Middle frontal gyrus (tissue), 1 donor: ENCODE results near the gene MINDY1.
A peak's percentile ranks its signal among the peaks of the same experiment; 100 is the strongest.

Experiments used
- DNase-seq: peaks from one replicate; pipeline ENCODE4 v3.0.0-alpha.2; 2015; ENCODE audit warnings: low spot score; ENCODE audit errors: extremely low spot score

The MINDY1 gene

GRCh38 chr1:151012684-151013471, 6.2 kb upstream of the MINDY1 start:
- no peak for DNase-seq

DNA sequence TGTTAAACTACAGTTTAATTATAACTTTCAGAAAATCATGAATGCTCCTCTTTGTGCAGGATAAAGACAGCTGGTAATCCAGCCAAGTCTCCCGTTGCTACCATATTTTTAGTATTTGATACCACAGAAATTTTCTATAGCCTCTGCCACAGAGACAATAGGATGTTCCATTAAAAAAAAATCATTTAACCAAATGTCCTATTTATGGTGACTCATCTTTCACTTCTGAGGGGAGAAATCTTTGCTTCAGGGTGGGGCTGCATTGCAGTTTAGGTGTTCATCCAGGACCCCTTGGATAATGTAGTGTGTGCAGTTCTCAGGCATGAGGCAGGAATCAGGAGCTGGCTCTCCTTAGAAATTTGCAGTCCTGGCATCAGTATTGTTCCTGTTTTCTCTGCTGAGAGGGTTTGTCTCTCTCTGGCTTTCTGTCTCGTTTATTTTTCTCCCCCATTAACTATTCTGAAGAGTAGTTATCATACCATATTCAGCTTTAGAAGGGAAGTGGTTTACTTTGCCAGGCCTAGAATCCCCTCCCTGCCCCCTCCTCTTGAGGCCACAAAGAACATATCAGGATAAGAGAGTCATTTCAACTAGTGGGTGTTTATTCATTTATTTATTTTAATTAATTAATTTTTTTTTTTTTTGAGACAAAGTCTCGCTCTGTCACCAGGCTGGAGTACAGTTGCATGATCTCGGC, 4.6 kb upstream of the MINDY1 start:
- DNase-seq: no peak

DNA sequence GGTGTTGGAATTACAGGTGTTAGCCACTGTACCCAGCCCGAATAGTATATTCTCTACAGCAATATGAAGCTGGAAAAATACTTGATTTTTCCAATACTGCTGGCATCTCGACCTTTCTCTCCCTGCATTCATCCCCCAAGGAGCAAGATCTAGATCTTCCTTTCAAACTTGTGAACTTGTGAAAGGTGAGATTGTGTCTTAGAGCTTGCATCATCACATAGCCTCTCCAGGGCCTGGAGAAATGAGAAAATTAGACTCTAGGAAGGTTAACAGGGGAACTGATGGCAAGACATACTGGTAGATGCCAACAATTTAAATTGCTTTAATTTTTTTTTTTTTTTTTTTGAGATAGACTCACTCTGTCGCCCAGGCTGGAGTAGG, 3.6 kb upstream of the MINDY1 start:
- no peak for DNase-seq

GRCh38 chr1:151009674-151010345, 3.1 kb upstream of the MINDY1 start:
- DNase-seq: no peak

GRCh38 chr1:151009206-151009587, 2.5 kb upstream of the MINDY1 start:
- DNase-seq: no peak

DNA sequence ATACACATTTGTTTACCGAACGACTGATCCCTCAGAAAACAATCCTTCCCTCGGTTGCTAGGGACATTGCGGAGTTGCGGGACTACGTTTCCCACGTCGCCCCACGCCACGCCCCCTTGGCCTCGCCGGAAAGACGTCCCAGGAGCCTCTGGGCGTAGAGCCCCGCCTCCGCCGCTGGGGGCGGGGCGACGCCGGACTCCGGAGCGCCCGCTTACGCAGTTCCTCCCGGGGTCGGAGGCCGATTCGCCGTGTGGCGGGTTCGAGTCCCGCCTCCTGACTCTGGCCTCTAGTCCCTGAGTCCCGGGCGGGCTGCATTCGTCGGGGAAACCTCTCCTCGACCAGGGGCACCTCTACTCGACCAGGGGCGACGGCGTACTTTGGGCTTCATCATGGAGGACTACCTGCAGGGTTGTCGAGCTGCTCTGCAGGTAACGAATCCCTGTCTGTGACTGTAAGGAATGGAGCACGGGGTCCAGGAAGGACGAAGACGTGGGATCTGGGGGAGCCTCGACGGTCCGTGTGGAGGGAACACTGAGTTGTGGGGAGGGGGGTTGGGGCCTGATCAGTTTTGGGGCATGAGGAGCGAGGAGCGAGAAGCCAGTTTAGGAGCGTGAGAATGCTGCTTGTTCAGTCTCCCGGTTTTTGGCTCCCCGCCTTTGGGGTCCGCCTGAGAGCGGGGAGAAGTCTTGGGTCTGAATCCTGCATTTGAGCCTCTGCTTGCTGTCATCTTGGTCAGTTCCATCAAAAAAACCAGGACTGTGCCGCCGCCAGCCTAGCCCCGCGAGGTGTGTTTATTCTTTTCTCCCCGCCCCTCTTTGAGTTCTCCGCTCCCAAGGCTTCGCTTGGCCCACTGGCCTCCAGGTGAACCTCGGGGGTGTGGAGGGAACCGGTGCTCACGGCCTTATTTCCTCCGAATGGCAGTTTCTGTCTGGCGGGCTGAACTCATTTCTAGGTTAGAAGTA, 1.8 kb upstream of the MINDY1 start, which contains the start of gene PRUNE1:
PRUNE1 (plus strand) TSS at position 206 of the 962 bp plus-strand sequence; CDS start at position 390, 184 bp downstream.
- DNase-seq: peak; percentile 93

- no peak for DNase-seq
Observed at GRCh38 chr1:151007853-151008243, 1.1 kb upstream of the MINDY1 start.

DNA sequence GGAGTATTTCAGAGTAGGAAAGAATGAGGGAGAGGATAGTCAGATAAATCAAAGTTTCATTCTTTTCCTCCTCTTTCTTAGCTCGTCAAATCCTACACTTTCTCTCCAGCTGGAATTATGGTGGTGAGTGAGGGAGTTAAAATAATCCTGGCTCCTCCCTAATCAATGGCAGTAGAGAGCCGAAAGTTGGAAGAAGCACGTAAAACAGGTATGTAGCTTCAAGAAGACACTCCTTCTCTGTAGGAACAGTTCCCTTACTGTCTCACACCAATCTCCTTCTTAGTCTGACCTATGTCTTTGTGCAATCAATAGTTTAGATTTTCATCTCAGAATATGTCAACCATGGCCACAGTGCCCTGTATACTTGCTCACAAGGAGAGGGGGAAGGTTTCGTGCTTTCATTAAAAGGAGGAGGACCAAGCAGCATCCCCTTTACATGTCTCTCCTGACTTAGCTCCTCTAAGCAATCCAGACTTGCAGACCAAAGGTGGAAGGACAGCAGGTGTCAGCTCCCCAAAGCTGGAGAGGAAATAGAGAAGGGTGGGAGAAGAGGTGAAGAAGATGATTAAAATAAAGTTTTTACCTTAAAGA, 878 bp downstream of the MINDY1 start:
- DNase-seq: no peak

DNA sequence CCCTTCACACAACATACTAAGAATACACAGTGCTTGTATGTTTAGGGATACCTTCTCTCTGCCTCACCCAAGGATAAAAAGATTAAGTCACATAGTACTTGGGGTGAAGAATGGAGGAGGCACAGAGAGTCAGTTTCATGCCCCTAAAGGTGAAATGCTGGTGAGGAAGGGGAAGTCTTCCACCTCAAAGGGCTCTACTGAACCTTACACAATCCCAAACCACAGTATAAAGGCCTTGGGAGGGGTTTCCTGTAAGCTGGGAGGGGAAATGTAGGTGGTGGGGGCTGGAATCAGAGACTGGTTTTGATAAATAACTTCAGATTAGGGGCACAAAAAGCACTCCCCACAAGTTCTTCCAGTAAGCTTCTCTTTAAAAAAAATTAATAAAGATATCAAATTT, 3.5 kb downstream of the MINDY1 start:
- no peak for DNase-seq

DNA sequence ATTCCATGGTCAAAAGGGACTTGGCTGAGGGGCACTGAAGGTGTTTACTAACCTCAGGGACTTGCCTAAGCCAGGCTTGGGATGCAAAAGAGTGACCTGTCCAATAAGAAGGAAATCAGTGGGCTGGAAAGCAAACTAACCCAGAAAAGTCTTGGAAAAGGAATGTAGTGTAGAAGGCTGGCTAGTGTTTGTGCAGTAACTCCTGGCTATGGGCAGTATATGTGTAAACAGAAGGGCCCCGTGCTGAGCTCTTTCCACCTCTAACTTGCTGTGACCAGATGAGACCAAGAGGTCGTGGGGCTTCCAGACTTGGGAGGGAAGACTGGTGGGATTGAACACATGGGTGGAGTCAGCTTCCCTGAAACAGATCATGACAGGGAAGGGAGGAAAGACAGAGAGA, 4.1 kb downstream of the MINDY1 start:
- DNase-seq: no peak

DNA sequence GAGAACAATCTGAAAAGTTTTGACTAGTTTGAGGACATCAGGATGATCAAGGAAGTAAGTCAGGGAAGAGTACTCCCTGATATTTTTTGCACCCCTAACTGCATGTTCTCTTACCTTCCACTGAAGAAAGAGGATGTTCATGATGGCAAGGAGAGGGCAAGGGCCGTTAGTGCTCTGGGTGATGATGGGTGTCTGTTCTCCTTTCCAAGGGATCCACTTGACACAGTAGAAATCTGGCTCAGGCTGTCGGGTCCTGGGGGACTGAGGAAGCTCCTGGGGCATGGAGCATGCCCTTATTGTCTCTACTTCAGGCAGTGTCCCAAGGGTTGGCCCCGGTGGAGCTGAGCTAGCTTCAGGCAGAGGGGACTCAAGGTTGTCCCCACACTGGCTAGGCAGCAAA, 4.7 kb downstream of the MINDY1 start:
- no peak for DNase-seq

DNA sequence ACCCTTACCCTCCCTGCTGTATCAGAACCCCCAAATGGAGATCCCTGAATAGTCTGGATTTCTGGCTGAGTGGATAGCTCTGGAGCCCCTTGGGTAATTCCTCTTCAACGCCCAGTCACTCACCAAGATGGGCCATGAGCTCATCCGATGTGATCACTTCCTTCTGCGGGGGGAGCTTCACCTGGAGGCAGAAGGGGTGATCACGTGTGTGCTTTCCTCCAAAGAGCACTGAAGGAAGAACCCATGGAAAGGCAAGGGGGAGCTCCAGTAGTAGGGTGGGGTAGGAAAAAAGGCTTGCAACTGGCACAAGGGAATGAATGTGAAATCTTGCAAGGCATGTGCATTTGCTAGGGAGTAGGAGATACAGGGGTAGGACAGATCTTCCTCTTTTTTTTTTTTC, 5.1 kb downstream of the MINDY1 start:
- no peak for DNase-seq

DNA sequence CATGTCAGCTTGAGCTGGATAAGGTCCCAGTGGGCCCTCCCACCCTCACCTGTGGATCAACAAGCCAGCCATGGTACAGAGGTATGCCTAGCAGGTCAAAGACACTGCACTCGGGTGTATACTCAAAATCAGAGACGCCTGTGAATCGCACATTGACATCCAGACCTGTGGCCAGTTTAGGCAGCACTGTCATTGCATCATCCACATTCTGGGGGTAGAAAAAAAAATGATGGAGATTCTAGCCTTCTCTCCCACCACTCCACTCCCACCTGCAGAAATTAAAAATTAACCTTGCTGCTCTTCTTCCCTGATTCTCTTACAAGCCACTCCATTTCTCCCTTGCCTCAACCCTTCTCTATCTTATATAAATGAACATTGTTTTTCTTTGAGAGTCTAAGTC, 6.3 kb downstream of the MINDY1 start:
- no peak for DNase-seq

GRCh38 chr1:150999926-151000325, 6.8 kb downstream of the MINDY1 start:
- DNase-seq: no peak

DNA sequence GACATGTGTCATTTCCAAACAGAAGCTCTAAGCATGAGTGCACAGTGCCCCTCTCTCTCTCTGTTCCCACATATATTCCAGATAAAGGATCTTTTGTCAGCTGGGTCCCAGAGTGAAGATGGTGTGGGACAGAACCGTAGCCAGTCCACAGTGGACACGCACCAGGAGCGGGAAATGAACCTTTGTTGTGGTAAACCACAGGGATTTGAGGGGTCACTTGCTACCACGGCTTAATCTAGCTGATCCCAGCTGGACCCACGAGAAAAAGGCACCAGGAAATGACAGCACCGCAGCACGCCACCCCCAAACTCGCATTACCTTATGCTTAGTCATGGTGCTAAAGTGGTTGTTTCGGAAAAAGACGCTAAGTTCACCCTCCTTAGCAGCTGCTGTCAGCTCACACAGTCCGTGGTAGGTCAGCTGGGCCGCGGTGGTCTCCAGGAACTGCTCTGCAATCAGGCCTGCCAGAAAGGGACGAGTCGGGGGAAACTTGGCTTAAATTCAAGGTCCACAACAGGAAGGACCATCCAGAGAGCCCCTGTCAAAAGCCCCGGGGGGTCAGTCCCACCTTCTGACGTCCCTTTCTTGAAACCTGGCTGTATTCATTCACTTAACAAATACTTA, 7.5 kb downstream of the MINDY1 start:
- DNase-seq: no peak

- no peak for DNase-seq
Observed at GRCh38 chr1:150997949-150998348, 8.8 kb downstream of the MINDY1 start.

DNA sequence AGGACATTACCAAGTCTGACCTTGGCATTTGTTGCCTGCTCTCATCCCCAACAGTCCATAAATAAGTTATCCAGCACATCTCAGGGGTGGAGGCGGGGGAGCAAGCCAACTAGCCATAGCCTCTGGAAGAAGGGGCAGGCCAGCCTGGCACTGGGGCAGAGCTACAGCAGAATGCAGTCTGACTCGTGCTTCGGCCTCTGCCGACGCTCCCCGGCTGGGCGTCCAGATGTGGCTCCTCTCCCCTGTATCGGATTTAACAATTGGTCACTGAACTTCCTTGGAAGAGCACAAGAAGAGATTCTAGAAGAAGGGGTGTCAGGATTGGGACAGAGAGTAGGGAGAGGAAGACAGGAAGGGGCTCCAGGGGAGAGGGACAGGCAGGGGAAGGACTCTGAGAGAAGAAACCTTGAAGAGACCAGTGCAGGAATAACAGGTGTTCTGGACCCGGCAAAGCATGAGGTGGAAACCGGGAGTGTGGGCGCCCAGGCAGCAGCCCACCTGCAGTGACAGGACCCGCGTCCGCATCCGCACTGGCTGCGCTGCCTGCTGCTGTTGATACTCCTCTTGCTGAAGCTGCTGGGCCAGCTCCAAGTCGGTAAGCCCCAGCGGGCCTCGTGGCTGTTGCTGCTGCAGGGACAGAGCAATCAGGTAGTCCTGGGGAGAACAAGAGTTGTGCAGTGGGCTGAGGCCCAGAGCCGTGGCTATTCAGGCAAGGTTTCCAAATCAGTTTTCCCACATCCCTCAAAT, 9.4 kb downstream of the MINDY1 start:
- DNase-seq: no peak

GRCh38 chr1:150995896-150996295, 10.8 kb downstream of the MINDY1 start:
- no peak for DNase-seq

GRCh38 chr1:150995460-150995859, 11.2 kb downstream of the MINDY1 start:
- DNase-seq: no peak

DNA sequence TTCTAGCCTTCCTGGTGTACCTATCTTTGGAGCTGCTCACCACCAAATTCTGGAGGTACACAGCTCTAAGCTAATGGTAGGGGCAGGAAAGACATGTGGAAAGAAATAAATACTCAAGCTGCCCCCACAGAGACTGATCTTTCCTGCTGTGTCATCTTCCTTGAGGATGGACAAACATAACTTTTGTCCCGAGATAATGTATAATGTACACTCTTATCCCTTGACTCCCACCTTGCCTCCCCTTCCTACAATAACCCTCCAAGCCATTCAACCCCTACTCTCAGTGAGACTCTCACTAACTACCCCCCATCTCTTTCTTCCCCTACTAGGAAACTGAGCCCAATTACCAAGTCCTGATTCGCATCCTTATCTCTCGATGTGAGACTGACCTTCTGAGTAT, 12.5 kb downstream of the MINDY1 start:
- DNase-seq: no peak
